HCT116 (cell line): Measurements from ENCODE around the gene COL21A1. TPM values are rescaled to one million over a fixed set of nuclear protein-coding genes. Genes with fewer than 3 reads are reported as not detected.

Experiments used
- ATAC-seq: fragments of 200-7000 bp; cut with Tn5 transposase; 2 replicates; pipeline ENCODE4 v1.9.1; 2020; ENCODE audit warnings: mild to moderate bottlenecking, moderate library complexity
- BruUV-seq: library from RNA; stranded (reverse); fragments of 400-500 nt; replicated peaks from 2 replicates; lab custom pipeline; 2021; lab: Mats Ljungman, UMichigan
- CTCF ChIA-PET: fragments of 300-600 bp; sonication (Branson Sonifier 250); formaldehyde crosslinking; loops from one replicate; lab custom pipeline; 2021; ENCODE audit warnings: antibody characterized with exemption; lab: Charles Lee
- POLR2A ChIA-PET: fragments of 300-600, 350-600 bp; sonication (Branson Sonifier 250); formaldehyde crosslinking; loops from one replicate; lab custom pipeline; 2021; ENCODE audit warnings: antibody characterized with exemption; lab: Charles Lee
- RAD21 ChIA-PET, 2 experiments: fragments of 300-600 bp; sonication (Branson Sonifier 250); formaldehyde crosslinking; loops; one replicate each; lab custom pipeline; 2023; ENCODE audit warnings: low total read pairs in 2 of 2; ENCODE audit not compliant: uncharacterized antibody in 2 of 2, unreplicated experiment in 2 of 2, low non-redundant PET in 1 of 2; lab: Charles Lee
- DNase-seq: peaks from one replicate; pipeline ENCODE4 v3.0.0-alpha.2; 2010; ENCODE audit warnings: low read depth, low spot score
- H2AFZ ChIP-seq: fragments of 200-600 bp; shearing (Covaris generic), sonication (generic); 2 replicates; pipeline ENCODE4 v1.6.1; 2017; ENCODE audit warnings: low read depth, mixed run types, mixed read lengths, antibody characterized with exemption, low read length; ENCODE audit not compliant: poor library complexity, severe bottlenecking
- H3K27ac ChIP-seq: 2 replicates; pipeline ENCODE4 v1.5.1; 2012; ENCODE audit warnings: low read depth, low read length
- H3K27me3 ChIP-seq: fragments of 200-600 bp; sonication (generic); 2 replicates; pipeline ENCODE4 v1.6.1; 2016; ENCODE audit warnings: mixed run types, low read length, mixed read lengths; ENCODE audit not compliant: insufficient read depth
- H3K36me3 ChIP-seq, 2 experiments: fragments of 200-500 bp in 1 of 2; fragments of 200-600 bp in 1 of 2; sonication (Bioruptor generic) in 1 of 2; sonication (generic) in 1 of 2; 2 replicates each; pipeline versions ENCODE4 v1.5.1 to v1.6.1; 2014 to 2016; ENCODE audit warnings: low read length in 2 of 2, inconsistent platforms in 1 of 2, mixed read lengths in 1 of 2, mixed run types in 1 of 2; ENCODE audit not compliant: insufficient read depth in 2 of 2, control insufficient read depth in 1 of 2
- H3K4me1 ChIP-seq, 2 experiments: fragments of 200-600 bp in 1 of 2; sonication (generic) in 1 of 2; 2 replicates each; pipeline versions ENCODE4 v1.5.1 to v1.6.1; 2012 to 2017; ENCODE audit warnings: low read length in 2 of 2, inconsistent platforms in 1 of 2, mild to moderate bottlenecking in 1 of 2, mixed read lengths in 1 of 2, mixed run types in 1 of 2, moderate library complexity in 1 of 2; ENCODE audit not compliant: insufficient read depth in 2 of 2, control insufficient read depth in 1 of 2
- H3K4me2 ChIP-seq: fragments of 200-600 bp; sonication (generic); 2 replicates; pipeline ENCODE4 v1.6.1; 2017; ENCODE audit warnings: mixed run types, low read length, mixed read lengths
- H3K4me3 ChIP-seq, 2 experiments: fragments of 200-600 bp in 1 of 2; sonication (generic) in 1 of 2; replicated peaks in 1 of 2; 2 replicates each; pipeline ENCODE4 v1.5.1; 2011 to 2016; ENCODE audit warnings: low read length in 2 of 2, control low read depth in 1 of 2, low read depth in 1 of 2, mild to moderate bottlenecking in 1 of 2, mixed read lengths in 1 of 2, mixed run types in 1 of 2
- H3K79me2 ChIP-seq: fragments of 200-600 bp; sonication (generic); 2 replicates; pipeline ENCODE4 v1.6.1; 2017; ENCODE audit warnings: mild to moderate bottlenecking, mixed run types, low read length, moderate library complexity, mixed read lengths; ENCODE audit not compliant: insufficient read depth
- H3K9ac ChIP-seq: fragments of 200-600 bp; sonication (generic); 2 replicates; pipeline ENCODE4 v1.6.1; 2016; ENCODE audit warnings: low read length, mixed read lengths
- H3K9me2 ChIP-seq: fragments of 200-600 bp; sonication (generic), shearing (Covaris generic); 2 replicates; pipeline ENCODE4 v1.6.1; 2017; ENCODE audit warnings: mixed run types, mild to moderate bottlenecking, moderate library complexity; ENCODE audit not compliant: insufficient read depth
- H3K9me3 ChIP-seq, 2 experiments: fragments of 200-500 bp in 1 of 2; fragments of 200-600 bp in 1 of 2; sonication (Bioruptor generic) in 1 of 2; sonication (generic) in 1 of 2; 2 replicates each; pipeline ENCODE4 v1.6.1; 2014 to 2017; ENCODE audit warnings: low read length in 2 of 2, mixed read lengths in 2 of 2, inconsistent platforms in 1 of 2, low read depth in 1 of 2, mild to moderate bottlenecking in 1 of 2, mixed run types in 1 of 2, moderate library complexity in 1 of 2; ENCODE audit not compliant: control insufficient read depth in 1 of 2, insufficient read depth in 1 of 2
- H4K20me1 ChIP-seq: fragments of 200-600 bp; sonication (generic), shearing (Covaris generic); 2 replicates; pipeline ENCODE4 v1.6.1; 2017; ENCODE audit warnings: mixed run types, mild to moderate bottlenecking, moderate library complexity; ENCODE audit not compliant: insufficient read depth
- ATF3 ChIP-seq: IDR thresholded peaks from 2 replicates; pipeline ENCODE4 v1.6.1; 2012
- CBX3 ChIP-seq: IDR thresholded peaks from 2 replicates; pipeline ENCODE4 v1.6.1; 2012; ENCODE audit warnings: low read depth
- CEBPB ChIP-seq: IDR thresholded peaks from 2 replicates; pipeline ENCODE4 v1.6.1; 2012; ENCODE audit warnings: low read depth
- EGR1 ChIP-seq: IDR thresholded peaks from 2 replicates; pipeline ENCODE4 v1.6.1; 2012; ENCODE audit warnings: low read depth
- EZH2phosphoT487 ChIP-seq: fragments of 200-600 bp; IDR thresholded peaks from 2 replicates; pipeline ENCODE4 v1.6.1; 2018; ENCODE audit warnings: antibody characterized with exemption, borderline replicate concordance
- FOSL1 ChIP-seq: IDR thresholded peaks from 2 replicates; pipeline ENCODE4 v1.6.1; 2012; ENCODE audit warnings: low read depth
- JUND ChIP-seq: IDR thresholded peaks from 2 replicates; pipeline ENCODE4 v1.6.1; 2012
- POLR2AphosphoS5 ChIP-seq: IDR thresholded peaks from 2 replicates; pipeline ENCODE4 v1.6.1; 2011; ENCODE audit warnings: mild to moderate bottlenecking, low read depth, low read length, moderate library complexity
- RAD21 ChIP-seq: IDR thresholded peaks from 2 replicates; pipeline ENCODE4 v1.6.1; 2012; ENCODE audit warnings: low read depth, mild to moderate bottlenecking
- REST ChIP-seq: IDR thresholded peaks from 2 replicates; pipeline ENCODE4 v1.6.1; 2012; ENCODE audit warnings: low read depth
- SIN3A ChIP-seq: IDR thresholded peaks from 2 replicates; pipeline ENCODE4 v1.6.1; 2012; ENCODE audit warnings: low read depth
- TCF7L2 ChIP-seq: IDR thresholded peaks from 2 replicates; pipeline ENCODE4 v1.7.0; 2011; ENCODE audit warnings: borderline replicate concordance, inconsistent platforms; ENCODE audit not compliant: insufficient read depth, insufficient read length; ENCODE audit errors: extremely low read depth
- YY1 ChIP-seq: IDR thresholded peaks from 2 replicates; pipeline ENCODE4 v1.6.1; 2011; ENCODE audit warnings: low read length, low read depth, moderate library complexity, mild to moderate bottlenecking; ENCODE audit not compliant: insufficient replicate concordance; ENCODE audit errors: extremely low read depth
- ZBTB33 ChIP-seq: IDR thresholded peaks from 2 replicates; pipeline ENCODE4 v1.6.1; 2011; ENCODE audit warnings: mild to moderate bottlenecking, low read length, moderate library complexity; ENCODE audit not compliant: insufficient replicate concordance; ENCODE audit errors: extremely low read depth
- ZFX ChIP-seq: fragments of 450-650 bp; IDR thresholded peaks from 2 replicates; pipeline ENCODE4 v1.6.1; 2017
- intact Hi-C: fragments of 100-400 bp; cut with micrococcal nuclease; formaldehyde crosslinking; loops from 2 replicates; pipeline ENCODE4 v1.10.0; 2022
- total RNA-seq: library from RNA; stranded (reverse); gene quantifications from one replicate; pipeline ENCODE4 v1.2.1, GENCODE V29; 2021; ENCODE audit not compliant: unreplicated experiment

COL21A1 gene
- total RNA-seq, 1 experiment from 2014 or later: not detected

- Histone ChIP-seq H3K9me3 (no peaks in the 10 kb centered on the region), H3K4me1 (no peaks in the 10 kb centered on the region), H3K36me3 (no peaks in the 10 kb centered on the region), H4K20me1 (no peaks in the 10 kb centered on the region), H3K9ac (no peak overlapping the region), H2AFZ (no peak overlapping the region), H3K4me3 (no peak overlapping the region), H3K4me2 (no peak overlapping the region), H3K27ac (no peak overlapping the region), H3K27me3 (no peaks in the 10 kb centered on the region), H3K79me2 (no peaks in the 10 kb centered on the region), H3K9me2 (no peaks in the 10 kb centered on the region)
- CTCF ChIA-PET: no interaction called here
- intact Hi-C loops: no loop called here
- POLR2A ChIA-PET: no interaction called here
- RAD21 ChIA-PET: no interaction called here
- DNase-seq (no peak), ATAC-seq (no peak)
- TF ChIP-seq YY1 (no peak), CEBPB (no peak), TCF7L2 (no peak), JUND (no peak), ZFX (no peak), POLR2AphosphoS5 (no peak), SIN3A (no peak), ATF3 (no peak), FOSL1 (no peak)
- BruUV-seq: no TSS peak
These were observed 188.7 kb downstream of the COL21A1 start for GRCh38 chr6:56058636-56059035.

- Histone ChIP-seq H3K4me1 (no peaks in the 10 kb centered on the region), H3K4me3 (no peak overlapping the region), H4K20me1 (no peaks in the 10 kb centered on the region), H3K27me3 (no peaks in the 10 kb centered on the region), H3K79me2 (no peaks in the 10 kb centered on the region), H3K36me3 (no peaks in the 10 kb centered on the region), H3K27ac (no peak overlapping the region), H3K9me2 (no peaks in the 10 kb centered on the region), H3K9me3 (no peaks in the 10 kb centered on the region), H2AFZ (no peak overlapping the region), H3K4me2 (no peak overlapping the region), H3K9ac (no peak overlapping the region)
- no TSS peak for BruUV-seq
- ATAC-seq: no peak
- CTCF ChIA-PET: no interaction called here
- RAD21 ChIA-PET: no interaction called here
- no peak for DNase-seq
- POLR2A ChIA-PET: no interaction called here
- intact Hi-C loops: no loop called here
- TF ChIP-seq ZFX: no peak
- TF ChIP-seq TCF7L2: no peak
- no peak for TF ChIP-seq ZBTB33
- TF ChIP-seq EGR1: no peak
- TF ChIP-seq ATF3: no peak
- TF ChIP-seq CBX3: no peak
- no peak for TF ChIP-seq REST
- TF ChIP-seq JUND: no peak
- no peak for TF ChIP-seq RAD21
- TF ChIP-seq EZH2phosphoT487: no peak
These were observed 192.2 kb downstream of the COL21A1 start for GRCh38 chr6:56055081-56055704.
